GM21528 (cell line): ENCODE results near the gene MRPS23.

ENCODE experiments used
- ATAC-seq: cut with Tn5 transposase; IDR thresholded peaks from one replicate; pipeline ENCODE4 v1.9.1; 2021; ENCODE audit warnings: mild to moderate bottlenecking, moderate library complexity; ENCODE audit not compliant: unreplicated experiment, low FRiP score

The MRPS23 gene

DNA sequence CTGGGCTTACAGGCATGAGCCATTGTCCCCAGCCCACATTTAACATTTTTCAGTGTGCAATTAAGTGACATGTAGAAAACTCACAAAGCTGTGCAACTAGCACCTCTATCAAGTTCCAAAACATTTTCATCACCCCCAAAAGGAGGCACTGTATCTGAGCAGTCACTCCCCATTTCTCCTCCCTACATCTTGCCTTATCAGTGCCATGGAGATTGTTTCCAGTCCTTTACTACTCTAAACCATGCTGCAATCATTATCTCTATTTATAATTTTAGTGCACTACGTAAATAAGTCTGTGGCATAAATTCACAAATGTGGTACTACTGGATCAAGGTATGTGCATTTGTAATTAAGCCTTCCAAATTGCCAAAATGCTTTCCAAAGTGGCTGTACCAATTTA is 7.6 kb downstream of the MRPS23 start:
- no peak for ATAC-seq

DNA sequence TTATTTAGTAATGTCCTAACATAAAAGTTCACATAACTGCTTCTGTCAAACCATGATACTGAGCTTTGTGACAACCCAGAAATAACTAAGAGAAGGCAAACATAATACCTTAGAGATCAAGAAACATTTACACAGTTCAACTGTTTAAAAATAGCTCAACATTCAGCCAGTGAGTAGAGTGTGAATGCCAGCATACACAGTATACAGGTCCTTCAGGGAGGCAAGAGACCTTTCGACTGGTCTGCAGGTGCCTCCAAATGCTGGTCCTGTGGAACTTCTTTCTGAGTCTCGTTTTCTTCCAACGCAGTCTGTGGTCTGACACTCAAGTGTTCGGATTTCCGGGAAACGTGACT is 10.3 kb downstream of the MRPS23 start:
- no peak for ATAC-seq

DNA sequence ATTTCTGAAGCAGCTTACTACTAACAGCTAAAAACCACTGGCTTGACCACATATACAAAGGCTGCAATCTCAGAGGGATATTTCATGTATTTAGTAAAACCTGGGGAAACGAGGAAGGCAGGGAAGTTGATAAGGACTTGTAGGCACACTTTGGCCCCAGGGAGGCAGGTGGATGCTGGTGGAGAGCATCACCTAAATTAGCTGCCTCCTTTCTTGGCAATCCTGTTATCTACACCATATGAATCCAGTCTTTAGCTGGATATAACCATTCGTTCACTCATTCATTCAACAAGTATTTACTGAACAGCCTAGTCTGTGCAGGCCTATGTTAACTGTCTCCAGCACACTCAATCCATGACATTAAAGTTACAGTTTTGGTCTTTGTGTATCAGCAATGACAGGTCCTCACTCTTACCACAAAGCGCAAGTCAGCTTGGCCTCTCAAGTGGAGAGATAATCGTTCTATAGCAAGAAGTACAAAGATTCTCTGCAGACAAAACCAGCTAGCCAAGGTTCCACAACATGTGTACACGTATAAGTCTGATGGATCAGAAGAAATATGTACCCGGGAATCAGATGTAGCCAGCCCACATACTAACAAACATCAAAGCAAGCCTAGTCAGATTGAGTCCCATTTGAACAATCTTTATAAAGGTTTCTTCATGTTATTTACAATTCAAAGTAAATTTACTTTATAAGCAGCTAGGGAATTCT is 10.8 kb downstream of the MRPS23 start:
- ATAC-seq = no peak

DNA sequence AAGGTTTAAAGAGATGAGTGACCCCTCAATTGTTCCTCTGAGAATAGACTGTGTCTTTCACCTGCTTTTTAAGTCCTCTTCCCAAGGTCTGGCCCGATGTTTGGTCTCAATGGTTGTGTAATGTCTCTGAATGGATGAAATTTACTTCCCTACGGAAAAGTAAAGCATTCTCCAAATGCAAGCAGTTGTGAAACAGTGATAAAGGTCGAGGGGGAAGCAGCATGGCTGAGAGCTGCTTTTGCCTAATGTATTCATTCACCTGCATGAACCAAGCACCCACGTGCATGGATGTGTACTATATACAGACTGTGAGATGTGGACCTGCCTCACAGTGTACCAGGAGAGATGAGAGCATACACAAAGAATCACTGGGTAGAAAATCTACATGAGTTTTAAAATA is 11.4 kb downstream of the MRPS23 start:
- ATAC-seq = no peak

DNA sequence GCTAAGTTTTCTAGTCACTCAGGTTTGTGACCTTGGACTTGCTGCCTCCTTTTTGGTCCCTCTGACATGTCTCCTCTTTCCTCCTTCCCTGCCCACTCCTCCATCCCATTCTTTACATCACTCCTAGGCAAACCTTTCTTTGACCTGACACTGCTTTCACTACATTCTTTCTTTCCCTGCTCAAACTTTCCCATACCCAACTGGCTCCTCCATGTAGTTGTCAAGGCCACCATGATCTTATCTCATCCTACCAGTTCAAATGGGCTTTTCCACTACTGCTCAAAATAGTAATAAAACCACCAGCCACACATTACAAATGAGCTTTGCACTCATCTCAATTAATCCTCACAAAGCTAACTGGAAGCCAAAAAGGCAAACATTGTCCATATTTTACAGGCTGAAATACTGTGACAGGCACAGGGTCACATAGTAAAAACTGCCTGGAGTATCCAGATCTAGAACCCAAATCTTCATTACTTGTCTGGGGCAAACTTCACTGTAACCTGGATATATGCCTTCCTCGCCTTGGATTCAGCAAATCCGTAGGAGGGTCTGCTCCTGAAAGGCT is 14.4 kb downstream of the MRPS23 start:
- no peak for ATAC-seq

DNA sequence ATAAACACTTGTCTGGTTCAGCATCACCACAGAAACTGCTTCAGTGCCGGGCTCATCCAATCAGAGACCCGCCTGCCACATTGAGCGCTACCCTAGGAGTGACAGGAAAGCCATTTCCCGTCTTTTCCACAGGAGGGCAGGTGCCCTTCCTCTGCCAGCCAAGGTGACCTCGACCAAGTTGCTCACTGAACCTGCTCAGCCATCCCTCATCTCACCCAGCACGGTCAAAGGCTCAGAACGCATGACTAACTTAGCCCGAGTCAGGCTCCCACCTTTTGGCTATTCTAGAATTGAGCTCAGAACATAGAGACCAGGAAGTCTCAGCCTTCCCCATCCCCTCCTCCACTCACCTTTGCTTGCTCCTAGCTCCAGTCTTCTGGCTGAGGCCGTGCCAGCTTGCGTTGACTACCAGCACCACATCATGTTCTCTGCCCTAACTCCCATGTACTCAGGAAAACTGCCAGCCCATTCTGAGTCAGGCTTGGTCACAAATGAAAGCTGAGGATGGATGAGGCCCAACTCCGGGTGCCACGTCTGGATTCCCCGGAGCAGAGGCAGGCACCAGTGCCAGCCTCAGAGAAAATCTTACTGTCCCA is 15.6 kb downstream of the MRPS23 start:
- ATAC-seq = no peak

DNA sequence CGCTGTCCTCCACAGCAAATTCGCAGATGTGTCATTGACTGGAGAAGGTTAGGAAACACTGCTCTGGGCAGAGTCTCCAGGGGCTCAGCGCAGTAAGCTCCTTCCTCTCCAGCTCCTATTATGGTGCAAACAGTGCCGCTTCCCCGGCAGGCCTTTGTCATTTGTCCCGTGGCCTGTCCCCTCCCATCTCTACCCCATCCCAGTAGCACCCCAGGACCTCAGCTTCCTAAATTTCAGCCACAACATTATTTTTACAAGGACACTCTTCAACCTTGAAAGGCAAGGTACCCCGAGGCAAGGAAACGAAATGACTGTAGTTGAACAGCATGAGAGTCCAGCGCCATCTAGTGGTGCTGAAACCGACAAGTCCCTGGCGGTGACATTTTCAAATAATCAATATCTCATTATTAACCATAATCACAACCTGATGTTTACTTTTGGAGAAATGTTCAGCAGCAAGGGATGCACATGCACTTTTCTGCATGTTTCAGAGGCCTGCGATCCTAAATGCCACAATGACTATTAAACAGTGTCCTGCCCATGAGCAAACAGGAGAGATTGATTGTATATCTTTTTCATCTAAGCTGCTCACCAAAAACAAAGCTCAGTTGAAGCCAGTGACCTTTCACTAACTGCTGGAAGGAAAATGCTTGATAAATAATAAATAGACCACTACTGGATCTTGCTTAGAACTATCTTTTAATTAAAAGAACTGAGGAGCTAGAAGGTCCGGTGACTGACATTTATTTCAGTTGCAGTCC is 16.5 kb downstream of the MRPS23 start:
- ATAC-seq = no peak

DNA sequence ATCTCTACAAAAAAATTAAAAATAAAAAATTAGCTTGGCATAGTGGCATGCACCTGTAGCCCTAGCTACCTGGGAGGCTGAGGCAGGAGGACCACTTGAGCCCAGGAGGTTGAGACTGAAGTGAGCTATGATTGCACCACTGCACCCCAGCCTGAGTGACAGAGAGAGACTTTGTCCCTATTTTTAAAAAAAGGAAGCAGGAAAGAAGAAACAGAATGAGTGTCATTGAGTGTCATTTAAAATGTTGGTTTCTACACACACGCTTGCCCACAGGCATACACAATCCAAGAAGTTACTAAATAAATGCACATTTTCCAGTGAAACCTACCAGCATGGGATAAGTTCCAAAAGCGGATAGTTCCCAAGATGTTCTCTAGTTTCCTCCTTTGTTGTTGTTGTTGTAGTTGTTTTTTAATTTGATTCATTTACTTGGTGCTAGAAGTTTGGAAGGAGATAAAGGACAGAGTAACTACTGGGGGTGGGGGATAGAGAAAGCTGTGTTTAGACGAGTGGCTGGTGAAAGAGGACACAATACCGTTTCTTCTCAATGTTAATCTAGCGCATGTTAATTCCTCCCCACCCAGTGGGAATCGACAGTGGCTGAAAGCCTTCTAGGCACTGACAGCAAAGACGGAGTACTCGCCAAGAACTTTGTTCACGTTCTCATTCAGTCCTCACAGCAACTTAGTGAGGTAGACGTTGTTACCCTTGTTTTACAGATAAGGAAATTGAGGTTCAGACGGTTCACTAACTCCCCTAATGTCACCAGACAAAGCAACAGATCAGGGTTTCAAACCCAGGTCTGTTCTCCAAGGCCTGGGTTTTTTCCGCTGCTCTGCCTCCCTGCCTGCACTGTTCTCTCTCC is 17.3 kb downstream of the MRPS23 start:
- ATAC-seq = no peak

DNA sequence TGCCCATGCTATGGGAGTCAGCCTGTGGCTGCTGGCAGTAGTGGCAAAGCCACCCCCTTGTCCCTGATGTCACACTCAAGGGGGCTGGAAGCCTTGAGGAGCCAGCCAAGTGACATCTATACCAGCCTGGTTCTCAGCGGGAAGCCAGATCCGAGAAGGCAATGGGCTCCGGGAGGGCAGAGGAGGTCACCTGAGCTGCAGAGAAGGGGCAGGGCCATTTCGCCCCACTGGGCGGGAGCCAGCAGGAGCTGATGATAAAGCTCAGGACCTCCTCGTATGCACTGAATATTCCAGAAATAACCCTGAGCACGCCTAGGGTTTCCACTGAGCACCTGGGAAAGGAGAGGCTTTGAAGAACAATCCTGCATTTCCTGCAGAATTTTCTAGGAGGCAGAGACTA is 19.0 kb downstream of the MRPS23 start:
- ATAC-seq = no peak

DNA sequence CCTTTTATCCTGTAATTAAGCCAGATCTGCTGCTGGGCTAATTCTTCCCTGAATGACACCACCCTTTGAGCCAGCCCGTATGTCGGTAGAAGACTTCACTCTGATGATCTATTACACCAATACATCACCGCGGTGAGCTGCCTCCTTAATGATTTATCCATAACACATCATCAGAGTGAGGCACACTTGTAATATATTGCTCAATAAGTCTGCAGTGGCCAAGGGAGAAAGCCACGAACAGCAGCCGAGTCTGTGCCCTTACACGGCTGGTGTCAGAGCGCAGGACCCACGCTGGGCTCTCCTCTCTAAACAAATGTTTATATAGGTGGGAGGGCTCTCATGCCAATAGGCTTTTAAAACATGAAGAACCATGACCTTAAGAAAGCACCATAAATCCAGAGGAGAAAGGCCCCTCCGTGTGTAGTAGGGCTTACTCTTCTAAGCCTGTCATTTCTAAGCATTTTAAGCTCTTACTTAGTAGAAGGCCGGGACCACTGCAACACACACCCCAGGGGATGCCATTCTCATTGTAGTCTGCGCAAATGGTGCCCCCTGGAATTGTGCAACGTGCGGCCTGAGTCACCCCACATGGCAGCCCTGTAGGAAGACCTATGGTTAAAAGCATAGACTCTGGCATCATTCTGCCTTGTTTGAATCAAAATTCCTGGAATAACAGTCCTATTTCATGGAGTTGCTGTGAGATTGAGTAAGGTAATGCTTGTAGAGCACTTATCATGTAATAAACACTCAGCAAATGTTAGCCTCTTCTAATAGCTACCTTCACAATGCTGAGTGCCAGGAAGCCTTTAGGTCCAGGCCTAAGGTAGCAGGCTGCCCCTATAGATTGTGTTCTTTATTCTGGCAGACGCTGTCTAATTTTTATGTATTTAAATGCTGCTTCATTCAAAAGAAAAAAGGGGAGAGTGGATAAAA is 26.1 kb downstream of the MRPS23 start:
- no peak for ATAC-seq

DNA sequence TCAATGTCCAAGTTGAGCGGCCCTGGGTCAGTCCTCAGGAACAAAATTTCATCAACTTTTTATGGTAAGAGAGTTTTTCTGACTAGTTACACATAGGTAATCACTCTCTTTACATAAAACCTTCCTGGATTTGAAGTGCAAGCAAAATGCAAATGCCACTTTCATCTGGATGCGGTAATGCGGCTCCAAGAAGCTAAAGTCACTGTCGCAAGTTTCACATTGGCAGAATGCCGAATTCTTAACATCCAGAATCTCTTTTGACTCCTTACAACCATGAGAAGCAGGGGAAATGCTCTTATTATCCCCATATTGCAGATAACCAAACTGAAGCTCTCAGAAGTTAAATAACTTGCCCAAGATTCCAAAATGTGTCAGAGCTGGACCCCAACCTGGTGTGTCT is 30.0 kb downstream of the MRPS23 start:
- no peak for ATAC-seq

DNA sequence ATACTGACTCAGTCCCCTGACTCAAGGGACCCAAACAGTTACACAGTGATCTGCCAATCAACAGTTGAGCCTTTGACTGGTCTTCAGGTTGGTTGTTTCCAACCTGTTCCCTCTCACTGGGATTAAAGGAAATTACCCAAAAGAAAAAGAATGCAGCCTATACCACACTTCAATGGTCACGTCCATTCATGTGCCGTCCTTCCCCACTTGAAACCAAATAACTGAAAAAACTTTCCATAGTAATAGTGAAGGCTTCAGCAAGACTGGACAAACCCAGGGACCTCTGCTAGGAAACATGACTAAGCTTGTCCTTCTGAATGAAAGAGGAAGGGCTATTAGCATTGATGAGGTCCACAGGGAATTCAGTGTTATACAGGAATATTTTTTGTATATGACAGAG is 30.6 kb downstream of the MRPS23 start:
- ATAC-seq = no peak

DNA sequence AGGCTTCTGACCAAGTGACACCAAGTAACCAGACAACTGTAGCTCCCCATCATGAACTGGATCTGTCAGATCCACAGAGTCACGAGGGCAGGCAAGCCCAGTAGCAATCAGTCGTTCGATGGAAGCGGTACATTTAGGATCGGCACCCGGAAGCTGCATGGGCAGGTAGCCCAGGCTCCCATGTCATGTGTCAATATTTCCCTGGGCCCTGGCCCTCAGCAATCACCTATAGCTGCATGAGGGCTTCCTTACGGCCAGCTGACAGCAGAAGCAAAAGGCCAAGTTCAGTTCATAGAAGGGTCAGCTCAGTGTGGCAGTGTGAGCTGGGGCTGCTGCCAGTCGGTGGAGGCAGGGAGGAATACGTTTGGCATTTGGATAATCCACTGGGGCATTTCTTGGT is 31.8 kb downstream of the MRPS23 start:
- ATAC-seq = no peak

DNA sequence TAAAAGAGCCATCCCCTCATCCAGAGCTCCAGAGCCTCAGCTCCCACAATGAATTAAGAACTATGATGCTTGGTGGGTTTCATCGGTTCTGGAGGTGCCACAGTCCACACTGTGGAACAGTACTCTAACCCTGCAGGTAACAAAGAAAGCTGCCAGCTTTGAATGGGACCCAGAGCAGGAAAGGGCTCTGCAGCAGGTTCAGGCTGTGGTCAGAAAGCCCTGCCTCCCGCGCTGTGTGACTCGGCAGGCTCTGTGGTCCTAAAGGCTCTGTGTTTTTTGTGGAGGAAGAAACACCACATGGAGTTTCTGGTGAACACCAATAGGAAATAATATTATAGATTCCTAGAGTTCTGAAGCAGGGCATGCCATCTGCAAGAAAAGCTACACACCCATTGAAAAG is 32.5 kb downstream of the MRPS23 start:
- no peak for ATAC-seq

DNA sequence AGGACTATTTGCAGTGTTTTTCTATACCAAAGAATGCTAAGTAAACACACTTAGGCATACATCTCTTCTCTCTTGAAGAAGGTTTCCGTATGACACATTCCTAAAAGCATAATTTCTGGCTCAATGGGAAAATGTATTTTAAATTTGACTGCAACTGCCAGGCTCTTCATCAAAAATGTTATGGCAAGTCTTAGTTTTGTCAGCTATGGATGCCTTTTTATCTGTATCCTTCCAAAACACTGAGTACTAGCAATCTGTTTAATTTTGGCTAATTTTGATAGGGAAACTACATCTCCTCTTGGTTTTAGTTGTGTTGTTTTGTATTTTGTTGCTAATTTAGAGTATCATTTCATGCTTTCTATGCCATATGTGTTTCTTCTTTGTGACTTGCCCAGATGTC is 35.4 kb downstream of the MRPS23 start:
- no peak for ATAC-seq

DNA sequence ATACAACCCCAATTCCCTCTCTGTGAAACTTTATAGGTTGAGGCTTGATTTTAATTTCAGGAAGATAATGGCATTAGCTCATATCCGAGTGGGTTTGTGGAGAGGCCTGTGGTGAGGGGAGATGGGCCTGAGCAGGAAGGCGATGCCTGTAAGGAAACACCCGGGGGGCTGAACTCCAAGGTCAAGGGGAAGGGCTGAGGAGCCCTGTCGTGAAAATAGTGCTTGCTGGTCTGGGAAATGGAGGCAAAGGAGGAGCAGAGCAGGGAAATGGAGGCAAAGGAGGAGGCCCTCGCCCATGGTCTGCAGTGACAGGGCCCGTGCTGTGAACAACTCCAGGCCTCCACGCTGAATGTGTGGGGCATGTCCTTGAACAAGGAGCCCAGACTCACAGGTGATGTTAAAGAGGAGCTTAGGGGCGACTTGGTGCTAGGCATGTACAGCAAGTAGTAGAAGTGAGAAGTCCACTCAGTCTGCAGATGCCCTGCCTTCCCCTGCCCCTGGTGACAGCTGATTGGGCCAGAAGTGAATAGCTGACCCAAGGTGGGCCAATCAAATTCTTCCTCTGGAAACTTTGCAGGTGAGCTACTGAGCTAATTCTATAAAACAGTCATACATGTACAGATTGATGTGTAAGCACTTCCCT is 38.1 kb downstream of the MRPS23 start:
- ATAC-seq = no peak

DNA sequence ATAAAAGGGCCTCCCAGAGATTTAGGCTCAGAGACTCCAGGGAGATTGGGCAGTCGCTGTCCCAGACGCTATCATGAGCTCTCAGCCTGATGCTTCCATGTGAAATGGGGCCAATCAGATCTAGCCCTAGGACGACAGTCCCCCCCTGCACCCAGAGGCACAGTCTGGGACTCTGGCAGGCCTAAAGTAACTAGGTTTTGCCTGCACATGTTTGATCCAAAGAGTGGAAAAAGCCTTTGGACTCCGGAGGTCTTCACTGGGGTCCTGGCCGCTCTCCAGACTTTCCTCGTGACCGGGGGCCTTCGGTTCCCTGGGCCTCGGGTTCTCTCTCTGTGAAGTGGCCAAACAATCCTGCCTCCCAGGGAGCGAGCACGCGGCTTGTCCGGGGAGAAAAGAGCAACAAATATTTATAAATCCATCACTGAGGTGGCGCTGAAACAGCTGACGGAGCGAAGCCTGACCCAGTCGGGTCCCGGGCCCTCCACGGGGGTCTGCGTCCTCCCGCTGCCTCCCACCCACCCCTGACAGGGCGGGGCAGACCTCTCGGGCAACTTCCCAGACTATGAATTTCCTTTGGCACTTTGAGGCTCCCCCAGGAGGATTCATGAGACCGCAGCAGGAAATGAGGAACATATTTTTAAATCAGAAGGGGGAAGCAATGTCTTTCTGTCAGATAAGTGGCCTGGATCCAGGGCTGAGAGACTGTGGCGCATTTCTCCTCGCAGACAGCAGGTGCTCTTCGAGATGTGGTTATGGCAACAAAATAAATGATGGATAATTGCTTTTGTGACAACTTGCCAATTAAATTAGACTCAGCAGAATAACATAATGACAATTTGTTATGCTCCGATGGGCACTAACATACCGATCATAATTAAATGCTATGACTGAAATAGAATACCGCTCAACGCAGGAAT is 38.9 kb downstream of the MRPS23 start:
- ATAC-seq = no peak

DNA sequence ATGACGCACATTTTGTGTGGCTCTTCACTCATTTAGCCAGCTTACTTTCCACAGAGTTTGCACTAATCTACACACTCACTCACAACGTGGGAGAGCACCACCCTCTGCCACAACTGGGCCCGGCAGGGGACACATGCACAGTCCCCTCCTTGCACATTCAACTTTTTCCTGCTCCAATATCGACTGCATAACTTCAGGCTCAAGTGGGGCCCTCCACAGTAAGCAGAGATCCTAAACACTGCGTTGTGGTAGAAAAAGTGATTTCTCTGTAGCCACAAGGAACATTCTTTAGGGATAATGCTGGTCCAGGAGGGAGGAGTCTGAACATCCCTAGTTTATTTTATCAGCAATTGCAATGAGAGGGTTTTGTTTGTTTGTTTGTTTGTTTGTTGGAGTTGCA is 40.0 kb downstream of the MRPS23 start:
- ATAC-seq = no peak
